Suprapubic skin (tissue), 4 donors: ENCODE measurements around the gene KIAA1217. TPM values are rescaled to one million over a fixed set of nuclear protein-coding genes. Genes with fewer than 3 reads are reported as not detected.
A peak's percentile ranks its signal among the peaks of the same experiment; 100 is the strongest.

ENCODE experiments used
- DNase-seq, 2 donors: peaks; one replicate each; pipeline ENCODE4 v3.0.0-alpha.2; 2019; ENCODE audit warnings: low spot score in 2 of 2
- H3K27ac ChIP-seq: fragments of 200-600 bp; sonication (generic); one replicate; pipeline ENCODE4 v1.5.1; 2019
- H3K27me3 ChIP-seq: fragments of 200-600 bp; sonication (generic); one replicate; pipeline ENCODE4 v1.5.1; 2019
- H3K36me3 ChIP-seq: fragments of 200-600 bp; sonication (generic); one replicate; pipeline ENCODE4 v1.5.1; 2019
- H3K4me1 ChIP-seq: fragments of 200-600 bp; sonication (generic); one replicate; pipeline ENCODE4 v1.5.1; 2019
- H3K4me3 ChIP-seq: fragments of 200-600 bp; sonication (generic); one replicate; pipeline ENCODE4 v1.5.1; 2019; ENCODE audit warnings: mild to moderate bottlenecking
- H3K9me3 ChIP-seq: fragments of 200-600 bp; sonication (generic); one replicate; pipeline ENCODE4 v1.5.1; 2019
- EP300 ChIP-seq: sonication (generic); formaldehyde crosslinking; IDR thresholded peaks from one replicate; pipeline ENCODE4 v1.6.1; 2017; ENCODE audit warnings: antibody characterized with exemption
- POLR2A ChIP-seq, 2 donors: fragments of 450-650 bp; IDR thresholded peaks; one replicate each; pipeline ENCODE4 v1.6.1; 2017; ENCODE audit warnings: antibody characterized with exemption in 2 of 2, mild to moderate bottlenecking in 2 of 2, moderate library complexity in 2 of 2
- POLR2AphosphoS5 ChIP-seq, 3 donors: sonication (generic); formaldehyde crosslinking; IDR thresholded peaks; one replicate each; pipeline ENCODE4 v1.6.1; 2017; ENCODE audit warnings: antibody characterized with exemption in 3 of 3
- WGBS: methylation state at CpG from one replicate; pipeline ENCODE4 v1.1.5; 2018; 5-methylcytosine and 5-hydroxymethylcytosine counted together
- total RNA-seq, 4 donors: library from RNA; depleted of rRNA; stranded (reverse); fragments of >200 nt; gene quantifications; one replicate each; pipeline ENCODE4 v1.1.0, GENCODE V29; 2016
- TF ChIP-seq, protein P1 (sequence below), 2 donors: fragments of 200-600 bp in 1 of 2; fragments of 450-650 bp in 1 of 2; sonication (generic) in 1 of 2; IDR thresholded peaks; one replicate each; pipeline ENCODE4 v1.5.1; 2016 to 2019; ENCODE audit warnings: antibody characterized with exemption in 2 of 2, mild to moderate bottlenecking in 1 of 2, moderate library complexity in 1 of 2

Gene KIAA1217
- total RNA-seq, 4 donors from 2014 or later: 59.2 to 109 (median 72.1) TPM

DNA sequence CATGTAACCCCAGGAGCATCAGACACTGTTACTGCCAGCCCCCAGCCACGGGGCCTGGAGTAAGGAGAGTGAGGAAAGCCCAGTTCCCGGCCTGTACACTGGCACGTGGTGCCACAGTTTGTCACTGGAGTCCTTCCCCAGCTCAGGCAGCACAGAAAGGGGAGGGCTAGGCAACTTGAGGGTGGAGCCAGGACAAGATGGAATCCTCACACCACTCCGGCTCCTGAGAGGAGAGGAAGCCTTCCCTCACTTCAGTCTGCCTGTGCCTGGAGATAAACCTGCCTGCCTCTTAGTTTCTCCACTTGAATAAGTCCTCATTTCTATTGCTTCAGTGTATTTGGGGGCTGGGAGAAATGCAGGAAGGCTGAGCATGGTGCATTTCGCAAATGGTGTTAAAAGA, 176.0 kb downstream of the KIAA1217 start:
- no peaks in the 10 kb centered on the region for H3K9me3 ChIP-seq
- peaks cover 28% of the 10 kb centered on the region for H3K4me1 ChIP-seq
- DNase-seq: no peak
- WGBS: 65% methylated on average over 3 of the region's 5 CpGs
- no peaks in the 10 kb centered on the region for H3K27me3 ChIP-seq
- TF ChIP-seq, protein P1, sequence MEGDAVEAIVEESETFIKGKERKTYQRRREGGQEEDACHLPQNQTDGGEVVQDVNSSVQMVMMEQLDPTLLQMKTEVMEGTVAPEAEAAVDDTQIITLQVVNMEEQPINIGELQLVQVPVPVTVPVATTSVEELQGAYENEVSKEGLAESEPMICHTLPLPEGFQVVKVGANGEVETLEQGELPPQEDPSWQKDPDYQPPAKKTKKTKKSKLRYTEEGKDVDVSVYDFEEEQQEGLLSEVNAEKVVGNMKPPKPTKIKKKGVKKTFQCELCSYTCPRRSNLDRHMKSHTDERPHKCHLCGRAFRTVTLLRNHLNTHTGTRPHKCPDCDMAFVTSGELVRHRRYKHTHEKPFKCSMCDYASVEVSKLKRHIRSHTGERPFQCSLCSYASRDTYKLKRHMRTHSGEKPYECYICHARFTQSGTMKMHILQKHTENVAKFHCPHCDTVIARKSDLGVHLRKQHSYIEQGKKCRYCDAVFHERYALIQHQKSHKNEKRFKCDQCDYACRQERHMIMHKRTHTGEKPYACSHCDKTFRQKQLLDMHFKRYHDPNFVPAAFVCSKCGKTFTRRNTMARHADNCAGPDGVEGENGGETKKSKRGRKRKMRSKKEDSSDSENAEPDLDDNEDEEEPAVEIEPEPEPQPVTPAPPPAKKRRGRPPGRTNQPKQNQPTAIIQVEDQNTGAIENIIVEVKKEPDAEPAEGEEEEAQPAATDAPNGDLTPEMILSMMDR (IDR thresholded peaks at IDR 0.05): no peak
- TF ChIP-seq POLR2AphosphoS5 (IDR thresholded peaks at IDR 0.05): no peak
- H3K36me3 ChIP-seq: peaks cover 4% of the 10 kb centered on the region
- H3K27ac ChIP-seq: peak overlapping the region; percentile 84
- H3K4me3 ChIP-seq: no peak overlapping the region

DNA sequence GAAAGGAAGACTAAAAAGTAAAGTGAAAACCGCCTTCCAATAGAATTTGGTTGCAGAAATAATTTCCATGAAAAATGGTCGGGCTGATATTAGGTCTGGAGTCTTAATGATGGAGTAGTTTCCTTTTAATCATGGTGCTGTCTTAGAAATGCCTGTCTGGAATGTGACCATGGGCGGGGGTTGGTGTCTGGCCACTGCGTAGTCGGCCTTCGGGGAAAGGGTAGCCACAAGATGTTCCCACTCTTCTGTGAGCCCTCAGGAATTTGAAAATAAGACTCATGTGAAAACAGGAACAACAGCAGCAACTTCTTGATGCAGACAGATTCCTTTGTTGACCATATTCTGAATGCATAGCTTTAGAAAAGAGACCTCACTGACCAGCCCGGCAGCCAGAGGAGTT, 176.8 kb downstream of the KIAA1217 start:
- no peak for DNase-seq
- Histone ChIP-seq H3K27ac (no peak overlapping the region), H3K4me3 (no peak overlapping the region), H3K36me3 (peaks cover 4% of the 10 kb centered on the region), H3K9me3 (no peaks in the 10 kb centered on the region), H3K4me1 (peaks cover 28% of the 10 kb centered on the region), H3K27me3 (no peaks in the 10 kb centered on the region)
- TF ChIP-seq, protein P1 (IDR thresholded peaks at IDR 0.05): no peak
- TF ChIP-seq POLR2AphosphoS5 (IDR thresholded peaks at IDR 0.05) (no peak), EP300 (no peak)
- WGBS: 74% methylated on average over 7 of the region's 7 CpGs

DNA sequence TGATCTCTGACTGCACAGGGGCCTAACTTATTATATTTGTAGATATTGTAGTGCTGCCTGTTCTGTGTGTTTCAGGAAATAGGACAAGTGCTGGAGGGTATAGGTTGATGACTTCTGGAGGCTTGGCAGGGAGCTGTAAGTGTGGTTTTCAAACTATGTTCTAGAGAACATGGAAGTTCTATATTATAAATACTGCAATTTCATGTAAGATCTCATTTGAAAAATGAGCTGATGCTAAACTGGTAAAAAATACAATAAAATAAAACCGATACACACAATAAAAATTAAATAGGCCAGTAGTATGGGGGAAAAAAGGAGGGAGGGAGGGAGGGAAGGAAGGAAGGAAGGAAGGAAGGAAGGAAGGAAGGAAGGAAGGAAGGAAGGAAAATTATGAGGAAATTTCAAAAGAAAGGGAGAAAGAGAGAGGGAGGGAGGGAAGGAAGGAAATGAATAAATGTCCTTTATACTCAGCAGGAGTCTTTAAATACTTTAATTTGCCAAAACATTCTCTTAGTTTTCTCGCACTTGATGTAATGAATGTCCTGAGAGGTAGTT, 181.3 kb downstream of the KIAA1217 start:
- Histone ChIP-seq H3K4me1 (peaks cover 3% of the 10 kb centered on the region), H3K4me3 (no peak overlapping the region), H3K36me3 (no peaks in the 10 kb centered on the region), H3K9me3 (no peaks in the 10 kb centered on the region), H3K27me3 (no peaks in the 10 kb centered on the region), H3K27ac (no peak overlapping the region)
- 82% methylated on average over 2 of the region's 2 CpGs for WGBS
- TF ChIP-seq POLR2A (IDR thresholded peaks at IDR 0.05): no peak
- TF ChIP-seq POLR2AphosphoS5 (IDR thresholded peaks at IDR 0.05): no peak
- TF ChIP-seq, protein P1 (IDR thresholded peaks at IDR 0.05): no peak
- no peak for TF ChIP-seq EP300
- no peak for DNase-seq

DNA sequence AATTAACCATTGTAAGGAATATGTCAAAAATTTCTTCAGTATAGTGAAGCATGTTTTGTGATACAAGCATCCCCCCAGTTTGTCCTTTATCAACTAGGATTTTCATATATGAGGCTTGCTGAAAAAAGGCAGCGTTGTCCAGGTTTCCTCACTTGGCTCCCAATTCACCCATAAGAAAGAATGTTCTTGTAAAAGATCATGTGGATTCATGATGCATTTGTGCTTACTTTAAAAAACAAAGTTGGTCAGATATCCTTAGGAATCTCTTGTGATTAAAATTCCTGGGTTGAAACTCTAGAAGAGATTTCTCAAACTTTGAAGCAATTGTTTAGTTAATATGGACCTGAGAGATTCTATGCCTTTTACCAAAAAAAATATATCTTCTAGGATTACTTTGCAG, 181.8 kb downstream of the KIAA1217 start:
- WGBS: 98% methylated on average over 1 of the region's 1 CpG
- Histone ChIP-seq H3K27ac (no peak overlapping the region), H3K4me1 (no peaks in the 10 kb centered on the region), H3K27me3 (no peaks in the 10 kb centered on the region), H3K9me3 (no peaks in the 10 kb centered on the region), H3K4me3 (no peak overlapping the region), H3K36me3 (no peaks in the 10 kb centered on the region)
- no peak for DNase-seq
- TF ChIP-seq POLR2A (IDR thresholded peaks at IDR 0.05) (no peak), EP300 (no peak), POLR2AphosphoS5 (IDR thresholded peaks at IDR 0.05) (no peak)
- TF ChIP-seq, protein P1 (IDR thresholded peaks at IDR 0.05): no peak

DNA sequence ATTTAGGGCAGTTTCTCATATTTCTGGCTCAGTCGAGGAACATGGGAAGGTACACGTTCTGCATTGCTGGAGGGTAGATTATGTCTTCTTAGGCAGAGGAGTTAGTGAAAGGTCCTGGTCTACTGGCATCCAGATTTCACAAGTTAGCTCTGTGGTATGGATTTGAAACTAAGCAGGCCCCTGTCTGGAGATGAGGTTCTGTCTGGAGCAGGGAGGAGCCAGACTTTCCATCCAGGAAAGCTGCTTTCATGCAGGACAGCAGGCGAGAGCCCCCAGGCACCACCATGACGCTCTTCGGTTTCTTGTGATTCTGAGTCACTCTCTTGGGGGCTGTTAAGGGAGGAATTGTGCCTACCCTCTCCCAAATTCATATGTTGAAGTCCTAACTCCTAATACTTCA, 184.3 kb downstream of the KIAA1217 start:
- H3K36me3 ChIP-seq: no peaks in the 10 kb centered on the region
- H3K4me1 ChIP-seq: no peaks in the 10 kb centered on the region
- no peaks in the 10 kb centered on the region for H3K27me3 ChIP-seq
- no peak overlapping the region for H3K4me3 ChIP-seq
- no peaks in the 10 kb centered on the region for H3K9me3 ChIP-seq
- WGBS: 85% methylated on average over 5 of the region's 5 CpGs
- no peak for DNase-seq
- TF ChIP-seq EP300 (no peak), POLR2AphosphoS5 (IDR thresholded peaks at IDR 0.05) (no peak), POLR2A (IDR thresholded peaks at IDR 0.05) (no peak)
- TF ChIP-seq, protein P1 (IDR thresholded peaks at IDR 0.05): no peak
- H3K27ac ChIP-seq: no peak overlapping the region
